Esophagus squamous epithelium (tissue), 5 donors: ENCODE results near the gene SEC14L6. TPM values are rescaled to one million over a fixed set of nuclear protein-coding genes. Genes with fewer than 3 reads are reported as not detected.
A peak's percentile ranks its signal among the peaks of the same experiment; 100 is the strongest.

ENCODE experiments used
- DNase-seq: peaks from one replicate; lab custom pipeline; 2025; lab: John Stamatoyannopoulos, UW
- H3K27ac ChIP-seq, 4 donors: fragments of 200-600 bp; sonication (generic); one replicate each; pipeline ENCODE4 v1.5.1; 2016 to 2019; ENCODE audit warnings: mild to moderate bottlenecking in 1 of 4
- H3K27me3 ChIP-seq, 4 donors: fragments of 200-600 bp; sonication (generic); 1 replicate in 3 of 4; 2 replicates in 1 of 4; pipeline versions ENCODE4 v1.5.1 to v1.6.0; 2017 to 2021; ENCODE audit warnings: antibody characterized with exemption in 1 of 4
- H3K36me3 ChIP-seq, 3 donors: fragments of 200-600 bp; sonication (generic); one replicate each; pipeline ENCODE4 v1.5.1; 2016 to 2019
- H3K4me1 ChIP-seq, 3 donors: fragments of 200-600 bp; sonication (generic); one replicate each; pipeline ENCODE4 v1.5.1; 2017 to 2019
- H3K4me3 ChIP-seq, 4 donors: fragments of 200-600 bp; sonication (generic); 1 replicate in 3 of 4; 2 replicates in 1 of 4; pipeline ENCODE4 v1.5.1; 2016 to 2019; ENCODE audit warnings: mild to moderate bottlenecking in 2 of 4, moderate library complexity in 1 of 4
- H3K9me3 ChIP-seq, 3 donors: fragments of 200-600 bp; sonication (generic); one replicate each; pipeline ENCODE4 v1.5.1; 2016 to 2019
- CTCF ChIP-seq, 6 experiments: fragments of 450-650 bp in 4 of 6; fragments of 200-600 bp in 2 of 6; sonication (generic) in 2 of 6; IDR thresholded peaks; one replicate each; pipeline ENCODE4 v1.5.1; 2016 to 2019; ENCODE audit warnings: antibody characterized with exemption in 6 of 6, mild to moderate bottlenecking in 4 of 6, moderate library complexity in 4 of 6
- POLR2A ChIP-seq, 4 donors: fragments of 450-650 bp; IDR thresholded peaks; one replicate each; pipeline ENCODE4 v1.6.1; 2017; ENCODE audit warnings: antibody characterized with exemption in 4 of 4, mild to moderate bottlenecking in 4 of 4, moderate library complexity in 3 of 4
- WGBS, 2 donors: methylation state at CpG; one replicate each; pipeline ENCODE4 v1.1.5; 2018; 5-methylcytosine and 5-hydroxymethylcytosine counted together
- intact Hi-C: fragments of 100-400 bp; cut with DNase I; formaldehyde crosslinking; loops from one replicate; pipeline ENCODE4 v1.15.0; 2022
- total RNA-seq, 4 donors: library from RNA; depleted of rRNA; stranded (reverse); fragments of >200 nt; gene quantifications; one replicate each; pipeline ENCODE4 v1.1.0, GENCODE V29; 2016
- donor health status: DM: yes; HTN: yes; CAD: no.

The SEC14L6 gene
- total RNA-seq, 4 donors from 2014 or later: 0.19 TPM; not detected in 3

GRCh38 chr22:30485362-30485988 lies 61.1 kb downstream of the SEC14L6 start:
- WGBS, 2 donors: 12 to 19% methylated on average over 13 to 15 of the region's 18 CpGs
- H3K9me3 ChIP-seq: no peaks in the 10 kb centered on the region
- H3K27me3 ChIP-seq: peaks cover 0 to 17% (median 0%) of the 10 kb centered on the region in 4 donors
- no peak for DNase-seq
- H3K4me1 ChIP-seq: peaks cover 0 to 5% (median 0%) of the 10 kb centered on the region in 3 donors
- intact Hi-C loops: loop anchor here (2.0 kb wide), 1 partner anchor 95 kb away; no protein-coding TSS in a partner anchor
- no peak overlapping the region for H3K27ac ChIP-seq
- TF ChIP-seq POLR2A (IDR thresholded peaks at IDR 0.05) (no peak), CTCF (IDR thresholded peaks at IDR 0.05) (peak; percentile 91 to 98 (median 95))
- no peak overlapping the region for H3K4me3 ChIP-seq
- H3K36me3 ChIP-seq: no peaks in the 10 kb centered on the region

- Histone ChIP-seq H3K27me3 (peaks cover 0 to 4% (median 0%) of the 10 kb centered on the region in 4 donors), H3K9me3 (no peaks in the 10 kb centered on the region), H3K36me3 (no peaks in the 10 kb centered on the region), H3K4me3 (no peak overlapping the region), H3K27ac (no peak overlapping the region), H3K4me1 (peaks cover 0 to 5% (median 0%) of the 10 kb centered on the region in 3 donors)
- DNase-seq: no peak
- intact Hi-C loops: no loop called here
- TF ChIP-seq CTCF (IDR thresholded peaks at IDR 0.05) (no peak), POLR2A (IDR thresholded peaks at IDR 0.05) (no peak)
- 83 to 100% methylated on average over 1 of the region's 1 CpG for WGBS, 2 donors
Observed at GRCh38 chr22:30483169-30483568, 63.4 kb downstream of the SEC14L6 start.

GRCh38 chr22:30481711-30482110 lies 64.8 kb downstream of the SEC14L6 start:
- peaks cover 0 to 4% (median 0%) of the 10 kb centered on the region in 4 donors for H3K27me3 ChIP-seq
- no peak overlapping the region for H3K4me3 ChIP-seq
- H3K27ac ChIP-seq: no peak overlapping the region
- intact Hi-C loops: no loop called here
- H3K36me3 ChIP-seq: no peaks in the 10 kb centered on the region
- no peaks in the 10 kb centered on the region for H3K9me3 ChIP-seq
- DNase-seq: no peak
- H3K4me1 ChIP-seq: peaks cover 0 to 5% (median 0%) of the 10 kb centered on the region in 3 donors
- TF ChIP-seq POLR2A (IDR thresholded peaks at IDR 0.05) (no peak), CTCF (IDR thresholded peaks at IDR 0.05) (no peak)
- 62 to 65% methylated on average over 4 to 5 of the region's 5 CpGs for WGBS, 2 donors

- WGBS, 2 donors: 100% methylated on average over 2 of the region's 2 CpGs; no CpG with 5 or more reads in 1 of the 2 donors
- Histone ChIP-seq H3K4me1 (no peaks in the 10 kb centered on the region), H3K9me3 (no peaks in the 10 kb centered on the region), H3K27ac (no peak overlapping the region), H3K27me3 (no peaks in the 10 kb centered on the region), H3K36me3 (no peaks in the 10 kb centered on the region), H3K4me3 (no peak overlapping the region)
- intact Hi-C loops: no loop called here
- TF ChIP-seq POLR2A (IDR thresholded peaks at IDR 0.05) (no peak), CTCF (IDR thresholded peaks at IDR 0.05) (no peak)
- DNase-seq: no peak
Observed at GRCh38 chr22:30479981-30480380, 66.6 kb downstream of the SEC14L6 start.

- Histone ChIP-seq H3K4me3 (no peak overlapping the region), H3K9me3 (no peaks in the 10 kb centered on the region), H3K36me3 (no peaks in the 10 kb centered on the region), H3K4me1 (peaks cover 0 to 11% (median 0%) of the 10 kb centered on the region in 3 donors), H3K27me3 (peaks cover 0 to 38% (median 0%) of the 10 kb centered on the region in 4 donors), H3K27ac (no peak overlapping the region)
- intact Hi-C loops: no loop called here
- no peak for TF ChIP-seq POLR2A (IDR thresholded peaks at IDR 0.05)
- TF ChIP-seq CTCF (IDR thresholded peaks at IDR 0.05): no peak
- no peak for DNase-seq
- 40 to 44% methylated on average over 1 to 6 of the region's 6 CpGs for WGBS, 2 donors
Observed at GRCh38 chr22:30474683-30475424, 71.7 kb downstream of the SEC14L6 start.
